ENCODE data around the gene NSG2.

- TF ChIP-seq CTCF (IDR thresholded peaks at IDR 0.05), result no peak
- TF ChIP-seq POLR2A (IDR thresholded peaks at IDR 0.05), result no peak
Measured at GRCh38 chr5:174101195-174101730, 55.8 kb downstream of the NSG2 start.
